CD14-positive monocyte (primary cell): ENCODE measurements around the gene HEBP2. TPM values are rescaled to one million over a fixed set of nuclear protein-coding genes. Genes with fewer than 3 reads are reported as not detected.

Experiments used
- DNase-seq, 3 donors: peaks; one replicate each; pipeline ENCODE4 v3.0.0-alpha.2; 2011 to 2022
- H2AFZ ChIP-seq: 2 replicates; pipeline ENCODE4 v1.6.0; 2012; ENCODE audit warnings: mild to moderate bottlenecking, low read depth, low read length, inconsistent platforms; ENCODE audit not compliant: insufficient read depth, poor library complexity, severe bottlenecking
- H3K27ac ChIP-seq, 2 donors: 1 replicate in 1 of 2; 2 replicates in 1 of 2; pipeline ENCODE4 v1.5.1; 2012 to 2013; ENCODE audit warnings: low read length in 2 of 2, control low read depth in 1 of 2, inconsistent platforms in 1 of 2, low read depth in 1 of 2, mild to moderate bottlenecking in 1 of 2
- H3K27me3 ChIP-seq, 2 donors: one replicate each; pipeline versions ENCODE4 v1.6.0 to v1.6.1; 2011 to 2013; ENCODE audit warnings: low read length in 2 of 2; ENCODE audit not compliant: control insufficient read depth in 2 of 2, insufficient read depth in 2 of 2
- H3K36me3 ChIP-seq, 2 donors: replicated peaks in 1 of 2; 1 replicate in 1 of 2; 2 replicates in 1 of 2; pipeline versions ENCODE4 v1.5.1 to v1.6.1; 2012 to 2013; ENCODE audit warnings: low read length in 2 of 2, control low read depth in 1 of 2, inconsistent platforms in 1 of 2, mild to moderate bottlenecking in 1 of 2; ENCODE audit not compliant: insufficient read depth in 2 of 2, control insufficient read depth in 1 of 2
- H3K4me1 ChIP-seq, 2 donors: 1 replicate in 1 of 2; 2 replicates in 1 of 2; pipeline versions ENCODE4 v1.5.1 to v1.6.1; 2012 to 2013; ENCODE audit warnings: low read length in 2 of 2, control low read depth in 1 of 2, inconsistent platforms in 1 of 2, mild to moderate bottlenecking in 1 of 2, moderate library complexity in 1 of 2; ENCODE audit not compliant: insufficient read depth in 2 of 2, control insufficient read depth in 1 of 2
- H3K4me2 ChIP-seq: replicated peaks from 2 replicates; pipeline ENCODE3; 2012; ENCODE audit warnings: low read length, moderate library complexity, mild to moderate bottlenecking; ENCODE audit not compliant: poor library complexity, severe bottlenecking; ENCODE audit errors: extremely low read depth
- H3K4me3 ChIP-seq, 3 experiments: fragments of 200-600 bp in 1 of 3; sonication (generic) in 1 of 3; replicated peaks in 1 of 3; 1 replicate in 2 of 3; 2 replicates in 1 of 3; pipeline ENCODE4 v1.5.1; 2011 to 2013; ENCODE audit warnings: low read length in 3 of 3, mild to moderate bottlenecking in 3 of 3, control low read depth in 2 of 3, low read depth in 2 of 3, inconsistent platforms in 1 of 3, moderate library complexity in 1 of 3
- H3K79me2 ChIP-seq: 2 replicates; pipeline ENCODE4 v1.6.0; 2012; ENCODE audit warnings: mild to moderate bottlenecking, control low read depth, inconsistent platforms, low read length, moderate library complexity; ENCODE audit not compliant: insufficient read depth
- H3K9ac ChIP-seq: 2 replicates; pipeline ENCODE4 v1.6.0; 2017; ENCODE audit warnings: low read length, mild to moderate bottlenecking; ENCODE audit not compliant: insufficient read depth, poor library complexity, severe bottlenecking
- H3K9me3 ChIP-seq, 2 donors: replicated peaks in 1 of 2; 1 replicate in 1 of 2; 2 replicates in 1 of 2; pipeline versions ENCODE4 v1.5.1 to v1.6.1; 2012 to 2013; ENCODE audit warnings: low read length in 2 of 2, control low read depth in 1 of 2; ENCODE audit not compliant: control insufficient read depth in 1 of 2, insufficient read depth in 1 of 2
- H4K20me1 ChIP-seq: 2 replicates; pipeline ENCODE4 v1.6.0; 2012; ENCODE audit warnings: mild to moderate bottlenecking, low read length, control low read depth, moderate library complexity; ENCODE audit not compliant: insufficient read depth
- H3K27ac Mint-ChIP-seq, 7 donors: one replicate each; pipeline ENCODE4 v1.8.0; 2020; ENCODE audit warnings: mild to moderate bottlenecking in 7 of 7, mixed read lengths in 7 of 7, moderate library complexity in 6 of 7, inconsistent platforms in 2 of 7
- H3K27me3 Mint-ChIP-seq, 3 donors: one replicate each; pipeline ENCODE4 v1.8.0; 2021 to 2022; ENCODE audit warnings: low read depth in 3 of 3, mild to moderate bottlenecking in 3 of 3, mixed read lengths in 3 of 3, moderate library complexity in 3 of 3, inconsistent platforms in 1 of 3
- H3K36me3 Mint-ChIP-seq, 2 donors: one replicate each; pipeline ENCODE4 v1.8.0; 2020; ENCODE audit warnings: mixed read lengths in 2 of 2, inconsistent platforms in 1 of 2, mild to moderate bottlenecking in 1 of 2
- H3K4me1 Mint-ChIP-seq: one replicate; pipeline ENCODE4 v1.8.0; 2020; ENCODE audit warnings: mild to moderate bottlenecking, mixed read lengths
- H3K4me3 Mint-ChIP-seq, 2 donors: one replicate each; pipeline ENCODE4 v1.8.0; 2020; ENCODE audit warnings: mild to moderate bottlenecking in 2 of 2, mixed read lengths in 2 of 2, moderate library complexity in 1 of 2
- H3K9me3 Mint-ChIP-seq, 7 donors: one replicate each; pipeline ENCODE4 v1.8.0; 2020 to 2022; ENCODE audit warnings: mixed read lengths in 7 of 7, mild to moderate bottlenecking in 6 of 7, moderate library complexity in 6 of 7, inconsistent platforms in 2 of 7
- WGBS: methylation state at CpG from one replicate; pipeline ENCODE4 v1.1.5; 2013; ENCODE audit warnings: missing lambda C conversion rate; ENCODE audit not compliant: insufficient coverage; 5-methylcytosine and 5-hydroxymethylcytosine counted together
- intact Hi-C, 2 donors: fragments of 100-400 bp; cut with micrococcal nuclease; formaldehyde crosslinking; loops; one replicate each; pipeline versions ENCODE4 v1.15.0 to v1.15.1; 2023
- polyA plus RNA-seq, 3 donors: library from polyadenylated mRNA; depleted of rRNA in 1 of 3; unstranded in 2 of 3; stranded (reverse) in 1 of 3; fragments of 300-500 nt in 2 of 3; fragments of >200 nt in 1 of 3; fragmentation: Illumina TruSeq in 2 of 3; gene quantifications; 1 replicate in 2 of 3; 2 replicates in 1 of 3; pipeline ENCODE4 v1.2.3, GENCODE V29; 2012 to 2021
- TF ChIP-seq, protein P1 (sequence below): fragments of 200-600 bp; IDR thresholded peaks from one replicate; pipeline ENCODE4 v1.8.0; 2022; ENCODE audit warnings: antibody characterized with exemption, mild to moderate bottlenecking

Gene HEBP2
- polyA plus RNA-seq, 3 donors: 17.0 to 97.5 (median 96.8) TPM

DNA sequence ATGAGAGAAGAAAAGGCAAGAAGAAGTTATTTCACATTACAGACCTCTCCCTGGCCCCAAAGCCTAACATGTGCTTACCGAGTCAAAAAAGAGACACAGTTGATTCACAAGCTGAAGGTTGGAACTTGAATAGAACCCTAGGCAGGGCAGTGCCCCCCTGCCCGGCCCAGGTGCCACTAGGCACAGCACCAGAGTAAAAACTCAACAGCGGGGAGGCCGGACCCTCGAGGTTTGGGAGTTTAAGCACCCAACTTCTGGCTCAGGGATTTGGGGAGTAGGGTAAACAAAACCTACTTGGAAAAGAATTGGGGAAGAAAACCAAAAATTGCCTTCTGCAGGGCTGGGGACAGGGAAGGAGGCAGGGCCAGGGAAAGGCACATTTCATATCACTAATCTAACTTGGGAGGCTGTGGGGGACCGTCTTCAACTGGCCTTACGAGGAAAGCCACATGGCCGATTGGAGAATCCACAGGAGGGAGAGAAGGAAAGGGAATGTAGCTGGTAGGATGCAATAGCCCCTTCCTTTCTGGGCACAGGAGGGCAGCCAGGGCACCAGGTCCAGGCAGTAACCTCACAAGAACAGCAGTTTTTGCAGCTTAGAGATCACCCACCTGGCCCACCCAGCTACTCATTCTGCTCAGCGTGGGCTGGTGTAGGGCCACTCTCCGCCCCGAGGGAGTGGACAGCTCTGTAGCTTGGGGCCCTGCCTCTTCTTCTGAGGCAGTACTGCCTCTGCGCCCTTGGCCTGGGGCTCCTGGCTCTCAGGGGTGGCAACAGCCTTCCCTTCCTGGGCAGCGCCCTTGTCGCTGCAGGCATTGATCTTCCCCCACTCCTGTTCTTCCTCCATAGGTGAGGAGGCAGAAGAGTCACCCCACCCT lies 1.8 kb upstream of the HEBP2 start:
- peaks cover 37% of the 10 kb centered on the region for H3K79me2 ChIP-seq
- H3K4me3 ChIP-seq: no peak overlapping the region
- intact Hi-C loops: loop anchor here in 1 of 2 donors (10.0 kb wide), 1 partner anchor 373 kb away; the partner anchor contains the start of gene CCDC28A

DNA sequence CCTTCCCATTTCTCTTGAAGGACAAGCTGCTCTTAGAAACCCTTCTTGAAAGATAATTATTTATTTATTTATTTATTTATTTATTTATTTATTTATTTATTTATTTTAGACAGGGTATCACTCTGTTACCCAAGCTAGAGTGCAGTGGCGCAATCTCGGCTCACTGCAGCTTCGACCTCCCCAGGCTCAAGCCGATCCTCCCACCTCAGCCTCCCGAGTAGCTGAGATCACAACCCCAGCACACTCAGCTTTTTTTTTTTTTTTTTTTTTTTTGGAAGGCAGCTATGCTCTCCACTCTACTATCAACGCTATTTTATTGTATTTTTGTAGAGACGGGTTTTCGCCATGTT lies 1.2 kb upstream of the HEBP2 start:
- intact Hi-C loops: loop anchor here in 1 of 2 donors (10.0 kb wide), 1 partner anchor 372 kb away; the partner anchor contains the start of gene CCDC28A
- no peaks in the 10 kb centered on the region for H3K27me3 ChIP-seq
- DNase-seq: no peak
- peak overlapping the region; percentile 99 for H3K4me2 ChIP-seq
- H3K9me3 Mint-ChIP-seq: peaks cover 0 to 1% (median 0%) of the 10 kb centered on the region in 7 donors
- H3K4me3 Mint-ChIP-seq: peak overlapping the region; percentile 90 to 91
- H3K36me3 ChIP-seq: peaks cover 11 to 21% of the 10 kb centered on the region in 2 donors
- TF ChIP-seq, protein P1, sequence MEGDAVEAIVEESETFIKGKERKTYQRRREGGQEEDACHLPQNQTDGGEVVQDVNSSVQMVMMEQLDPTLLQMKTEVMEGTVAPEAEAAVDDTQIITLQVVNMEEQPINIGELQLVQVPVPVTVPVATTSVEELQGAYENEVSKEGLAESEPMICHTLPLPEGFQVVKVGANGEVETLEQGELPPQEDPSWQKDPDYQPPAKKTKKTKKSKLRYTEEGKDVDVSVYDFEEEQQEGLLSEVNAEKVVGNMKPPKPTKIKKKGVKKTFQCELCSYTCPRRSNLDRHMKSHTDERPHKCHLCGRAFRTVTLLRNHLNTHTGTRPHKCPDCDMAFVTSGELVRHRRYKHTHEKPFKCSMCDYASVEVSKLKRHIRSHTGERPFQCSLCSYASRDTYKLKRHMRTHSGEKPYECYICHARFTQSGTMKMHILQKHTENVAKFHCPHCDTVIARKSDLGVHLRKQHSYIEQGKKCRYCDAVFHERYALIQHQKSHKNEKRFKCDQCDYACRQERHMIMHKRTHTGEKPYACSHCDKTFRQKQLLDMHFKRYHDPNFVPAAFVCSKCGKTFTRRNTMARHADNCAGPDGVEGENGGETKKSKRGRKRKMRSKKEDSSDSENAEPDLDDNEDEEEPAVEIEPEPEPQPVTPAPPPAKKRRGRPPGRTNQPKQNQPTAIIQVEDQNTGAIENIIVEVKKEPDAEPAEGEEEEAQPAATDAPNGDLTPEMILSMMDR: no peak
- WGBS: 100% methylated on average over 2 of the region's 8 CpGs
- peak overlapping the region; percentile 50 to 95 (median 87) for H3K4me3 ChIP-seq
- H3K36me3 Mint-ChIP-seq: peaks cover 19 to 23% of the 10 kb centered on the region in 2 donors
- peak overlapping the region; percentile 90 for H2AFZ ChIP-seq
- H3K79me2 ChIP-seq: peaks cover 43% of the 10 kb centered on the region
- no peak overlapping the region for H3K9ac ChIP-seq
- H3K27ac Mint-ChIP-seq: no peak overlapping the region
- no peaks in the 10 kb centered on the region for H3K9me3 ChIP-seq
- peaks cover 33% of the 10 kb centered on the region for H3K4me1 Mint-ChIP-seq
- H3K27ac ChIP-seq: peak overlapping the region in 1 of 2 donors; percentile 92
- H3K27me3 Mint-ChIP-seq: peaks cover 0 to 2% (median 0%) of the 10 kb centered on the region in 3 donors
- peaks cover 22 to 44% of the 10 kb centered on the region in 2 donors for H3K4me1 ChIP-seq
- H4K20me1 ChIP-seq: peaks cover 4% of the 10 kb centered on the region

More for the DNA sequence above, 1.8 kb upstream of the HEBP2 start:
- Mint-ChIP-seq H3K9me3 (peaks cover 0 to 1% (median 0%) of the 10 kb centered on the region in 7 donors), H3K27me3 (peaks cover 0 to 2% (median 0%) of the 10 kb centered on the region in 3 donors), H3K4me1 (peaks cover 27% of the 10 kb centered on the region), H3K4me3 (peak overlapping the region in 1 of 2 donors; percentile 9), H3K36me3 (peaks cover 13 to 17% of the 10 kb centered on the region in 2 donors), H3K27ac (no peak overlapping the region)
- peaks cover 5 to 14% of the 10 kb centered on the region in 2 donors for H3K36me3 ChIP-seq
- 100% methylated on average over 4 of the region's 14 CpGs for WGBS
- TF ChIP-seq, protein P1: no peak
- H3K9me3 ChIP-seq: no peaks in the 10 kb centered on the region
- peaks cover 2% of the 10 kb centered on the region for H4K20me1 ChIP-seq
- H3K9ac ChIP-seq: no peak overlapping the region
- H3K4me1 ChIP-seq: peaks cover 22 to 38% of the 10 kb centered on the region in 2 donors
- H3K27ac ChIP-seq: no peak overlapping the region
- no peak overlapping the region for H2AFZ ChIP-seq
- DNase-seq: no peak
- no peak overlapping the region for H3K4me2 ChIP-seq
- H3K27me3 ChIP-seq: no peaks in the 10 kb centered on the region
